A549 (cell line): ENCODE results near the gene TF.

Source experiments
- CEBPB ChIP-seq, 2 experiments: fragments of >200 bp in 1 of 2; sonication (Bioruptor Twin) in 1 of 2; formaldehyde crosslinking in 1 of 2; IDR thresholded peaks; 2 replicates each; pipeline ENCODE4 v1.6.1; 2012 to 2016
- CHD4 ChIP-seq: fragments of 200-600 bp; sonication (generic); IDR thresholded peaks from 2 replicates; pipeline ENCODE4 v1.6.1; 2016; ENCODE audit warnings: antibody characterized with exemption, mild to moderate bottlenecking, borderline replicate concordance
- EHMT2 ChIP-seq: fragments of 200-600 bp; sonication (generic); IDR thresholded peaks from 2 replicates; pipeline ENCODE4 v1.6.1; 2016; ENCODE audit warnings: antibody characterized with exemption, low read depth, mild to moderate bottlenecking, moderate library complexity
- ELK1 ChIP-seq: fragments of 150-350 bp; IDR thresholded peaks from 2 replicates; pipeline ENCODE4 v1.6.1; 2014; ENCODE audit warnings: low read depth, mild to moderate bottlenecking, low read length
- JUNB ChIP-seq: fragments of >200 bp; sonication (Bioruptor Twin); formaldehyde crosslinking; IDR thresholded peaks from 2 replicates; pipeline ENCODE4 v1.6.1; 2016
- KDM1A ChIP-seq: fragments of 200-600 bp; sonication (generic); IDR thresholded peaks from 2 replicates; pipeline ENCODE4 v1.6.1; 2016; ENCODE audit warnings: low read depth, mild to moderate bottlenecking
- MYC ChIP-seq: IDR thresholded peaks from 2 replicates; pipeline ENCODE4 v1.6.1; 2012; ENCODE audit warnings: mild to moderate bottlenecking, inconsistent platforms, low read length, improper control_type of control experiment, borderline replicate concordance
- PBX3 ChIP-seq: IDR thresholded peaks from 2 replicates; pipeline ENCODE4 v1.6.1; 2012
- POLR2A ChIP-seq: IDR thresholded peaks from 2 replicates; pipeline ENCODE4 v1.6.1; 2012; ENCODE audit warnings: mild to moderate bottlenecking, low read length
- SMC3 ChIP-seq: fragments of >200 bp; sonication (Bioruptor Twin); formaldehyde crosslinking; IDR thresholded peaks from 3 replicates; pipeline ENCODE4 v1.6.1; 2018; ENCODE audit warnings: inconsistent platforms
- TFCP2L1 ChIP-seq: fragments of 250-450 bp; sonication (Bioruptor Pico); IDR thresholded peaks from 2 replicates; pipeline ENCODE4 v1.5.0; 2021; ENCODE audit warnings: mild to moderate bottlenecking
- TF ChIP-seq, protein P1 (sequence below): fragments of >200 bp; sonication (Bioruptor Twin); formaldehyde crosslinking; IDR thresholded peaks from 3 replicates; pipeline ENCODE4 v1.5.1; 2016

GRCh38 chr3:133706033-133706432 is 40.2 kb upstream of the TF start:
- TF ChIP-seq EHMT2, result no peak
- TF ChIP-seq TFCP2L1 (CRISPR knock-in tag), result no peak
- TF ChIP-seq, protein P1, sequence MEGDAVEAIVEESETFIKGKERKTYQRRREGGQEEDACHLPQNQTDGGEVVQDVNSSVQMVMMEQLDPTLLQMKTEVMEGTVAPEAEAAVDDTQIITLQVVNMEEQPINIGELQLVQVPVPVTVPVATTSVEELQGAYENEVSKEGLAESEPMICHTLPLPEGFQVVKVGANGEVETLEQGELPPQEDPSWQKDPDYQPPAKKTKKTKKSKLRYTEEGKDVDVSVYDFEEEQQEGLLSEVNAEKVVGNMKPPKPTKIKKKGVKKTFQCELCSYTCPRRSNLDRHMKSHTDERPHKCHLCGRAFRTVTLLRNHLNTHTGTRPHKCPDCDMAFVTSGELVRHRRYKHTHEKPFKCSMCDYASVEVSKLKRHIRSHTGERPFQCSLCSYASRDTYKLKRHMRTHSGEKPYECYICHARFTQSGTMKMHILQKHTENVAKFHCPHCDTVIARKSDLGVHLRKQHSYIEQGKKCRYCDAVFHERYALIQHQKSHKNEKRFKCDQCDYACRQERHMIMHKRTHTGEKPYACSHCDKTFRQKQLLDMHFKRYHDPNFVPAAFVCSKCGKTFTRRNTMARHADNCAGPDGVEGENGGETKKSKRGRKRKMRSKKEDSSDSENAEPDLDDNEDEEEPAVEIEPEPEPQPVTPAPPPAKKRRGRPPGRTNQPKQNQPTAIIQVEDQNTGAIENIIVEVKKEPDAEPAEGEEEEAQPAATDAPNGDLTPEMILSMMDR, result no peak
- TF ChIP-seq CEBPB (IDR thresholded peaks at IDR 0.05), result no peak
- no peak for TF ChIP-seq POLR2A
- TF ChIP-seq PBX3, result no peak
- TF ChIP-seq ELK1, result no peak
- no peak for TF ChIP-seq MYC
- no peak for TF ChIP-seq JUNB
- no peak for TF ChIP-seq CHD4
- TF ChIP-seq SMC3, result no peak
- no peak for TF ChIP-seq KDM1A
